Measurements from ENCODE around the gene SLC6A11.

SLC6A11 gene

DNA sequence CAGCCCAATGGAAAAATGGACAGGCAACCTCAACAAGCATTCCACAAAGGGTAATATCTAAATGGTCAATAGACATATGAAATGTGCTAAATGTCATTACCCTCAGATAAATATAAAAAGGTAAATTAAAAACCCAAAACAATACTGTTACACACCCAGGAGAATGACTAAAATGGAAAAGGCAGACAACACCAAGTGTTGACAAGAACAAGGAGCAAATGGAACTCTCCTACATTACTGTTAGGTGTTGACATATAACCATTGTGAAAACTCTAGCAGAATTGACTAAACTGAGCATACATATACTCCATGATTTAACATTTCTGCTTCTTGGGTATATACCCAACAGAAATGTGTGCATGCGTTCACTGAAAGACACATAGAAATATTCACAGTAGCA is 25.3 kb upstream of the SLC6A11 start:
- no peak for DNase-seq (ENCODE audit: low read depth)

DNA sequence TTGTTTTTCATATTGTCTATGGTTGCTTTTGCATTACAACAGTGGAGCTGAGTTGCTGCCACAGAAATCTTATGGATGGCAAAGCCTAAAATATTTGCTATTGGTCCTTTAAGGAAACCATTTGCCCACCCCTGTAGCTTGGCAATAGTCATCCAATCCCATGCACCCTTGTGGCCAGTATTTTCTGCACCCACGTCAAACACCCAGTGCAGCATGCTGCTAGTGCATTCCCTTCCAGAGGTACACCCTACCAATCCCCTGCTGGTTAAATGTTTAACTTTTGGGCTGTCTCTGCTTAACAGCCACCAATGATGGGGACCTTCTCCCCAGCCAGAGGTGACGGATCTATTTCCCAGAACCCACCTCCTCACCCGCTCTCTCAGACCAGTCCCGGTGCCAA is 23.8 kb upstream of the SLC6A11 start:
- DNase-seq (ENCODE audit: low read depth), result no peak

DNA sequence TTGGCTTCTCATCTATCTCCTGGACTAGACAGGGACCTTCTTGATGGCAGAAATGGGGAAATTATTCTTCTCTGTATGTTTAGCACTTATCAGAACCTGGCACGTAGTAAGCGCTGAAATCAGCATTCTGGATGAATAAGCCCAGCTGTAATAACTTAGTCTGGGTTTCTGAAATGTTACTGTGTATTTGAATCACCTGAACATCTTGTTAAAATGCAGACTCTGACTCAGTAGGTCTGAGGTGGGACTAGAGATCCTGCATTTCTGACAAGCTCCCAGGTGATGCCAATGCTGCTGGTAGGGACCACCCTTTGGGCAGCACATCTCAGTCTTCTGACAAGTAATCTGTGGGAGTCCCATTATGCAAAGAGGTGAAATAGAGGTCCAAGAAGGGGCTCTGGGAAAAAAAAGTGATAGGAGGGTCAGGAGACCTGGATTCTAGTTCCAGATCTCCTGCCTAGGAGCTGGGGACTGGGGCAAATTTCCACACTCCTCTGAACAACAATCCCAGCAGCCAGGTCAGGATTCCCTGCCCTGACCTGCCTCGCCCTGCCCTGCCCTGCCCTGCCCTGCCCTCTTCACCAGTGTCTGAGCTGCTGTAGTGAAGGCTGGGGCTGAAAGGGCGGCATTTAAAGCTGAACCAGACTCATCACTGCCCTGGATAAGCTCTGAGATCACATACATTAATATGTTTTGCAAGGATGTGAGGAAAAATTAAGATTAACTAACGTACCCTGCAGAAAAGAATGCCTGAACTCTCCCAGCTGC is 17.2 kb upstream of the SLC6A11 start:
- no peak for DNase-seq (ENCODE audit: low read depth)

DNA sequence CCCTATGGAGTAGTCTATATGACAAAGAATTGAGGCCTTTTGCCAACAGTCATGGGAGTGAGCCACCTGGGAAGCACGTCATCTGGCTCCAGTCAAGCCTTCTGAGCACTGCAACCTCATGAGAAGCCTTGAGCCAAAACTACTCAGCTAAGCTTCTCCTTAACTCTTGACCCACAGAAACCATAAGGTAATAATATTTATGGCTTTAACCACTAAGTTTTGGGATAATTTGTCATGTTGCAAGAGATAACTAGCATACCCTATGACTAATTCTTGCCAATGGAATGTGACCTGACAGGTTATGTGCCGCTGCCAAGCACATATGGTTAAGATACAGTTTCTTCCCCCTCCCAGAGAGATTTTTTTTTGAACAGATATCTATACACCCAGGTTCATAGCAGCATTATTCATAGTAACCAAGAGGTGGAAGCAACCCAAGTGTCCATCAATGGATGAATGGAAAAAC is 11.8 kb upstream of the SLC6A11 start:
- no peak for DNase-seq (ENCODE audit: low read depth)

DNA sequence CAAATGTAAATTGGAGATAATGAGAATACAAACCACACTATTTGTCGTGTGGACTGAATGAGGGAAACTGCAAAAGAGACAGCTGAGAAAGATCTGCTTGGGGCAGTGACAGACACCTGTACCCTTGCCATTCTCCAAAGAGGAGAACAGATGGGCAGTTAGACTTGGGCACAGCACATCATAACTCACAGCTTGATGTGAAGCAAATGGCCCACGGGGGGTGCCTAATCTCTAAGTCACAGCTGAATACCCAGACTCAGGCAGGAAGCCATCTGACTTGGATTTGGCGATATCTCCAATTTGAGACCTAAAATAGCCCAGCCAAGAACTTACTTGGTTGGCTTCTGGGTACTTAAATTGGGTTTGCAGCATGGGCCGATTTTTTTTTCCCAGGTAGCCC is 10.0 kb upstream of the SLC6A11 start:
- no peak for DNase-seq (ENCODE audit: low read depth)

DNA sequence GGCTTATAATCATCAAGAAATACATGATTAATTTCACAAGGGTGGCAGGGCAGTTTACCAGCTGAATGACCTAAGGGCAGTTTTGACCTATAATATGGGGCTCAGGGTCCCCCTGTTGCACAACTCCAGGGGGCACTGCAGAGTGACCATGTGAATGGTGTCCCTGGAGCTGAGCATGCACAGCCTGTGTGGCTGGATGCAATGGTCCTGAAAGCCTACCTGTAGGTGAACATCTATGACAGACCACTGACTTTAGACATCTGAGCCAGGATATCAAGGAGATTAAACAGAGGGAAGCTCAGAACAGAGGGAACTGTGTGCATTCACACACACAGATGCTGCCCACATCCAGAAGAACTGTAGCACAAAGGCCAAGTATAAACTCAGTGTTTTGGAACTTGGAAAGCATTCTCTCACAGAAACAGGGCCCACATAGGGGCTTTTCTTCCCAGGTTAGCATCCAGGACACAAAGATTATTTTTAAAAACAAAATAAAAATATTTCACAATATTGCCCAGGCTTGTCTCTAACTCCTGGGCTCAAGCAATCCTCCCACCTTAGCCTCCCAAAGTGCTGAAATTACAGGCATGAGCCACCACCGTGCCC is 7.8 kb upstream of the SLC6A11 start:
- DNase-seq (ENCODE audit: low read depth), result no peak

DNA sequence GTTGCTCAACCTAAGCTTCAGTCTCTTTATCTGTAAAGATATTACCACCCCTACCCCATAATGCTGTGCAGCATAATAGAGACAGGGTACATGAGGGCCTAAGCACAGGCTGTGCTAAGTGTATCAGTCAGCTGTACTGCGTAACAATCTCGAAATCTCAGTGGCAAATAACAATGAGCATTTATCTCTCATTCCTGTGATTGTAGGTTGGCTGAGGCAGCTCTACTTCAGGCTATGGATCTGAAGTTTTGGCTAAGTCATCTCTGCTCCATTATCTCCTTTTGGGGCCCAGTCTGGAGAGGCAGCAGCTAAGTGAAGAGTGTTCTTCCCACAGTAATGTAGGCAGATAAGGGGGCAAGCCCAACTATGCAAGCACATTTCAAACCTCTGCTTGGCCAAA is 7.1 kb upstream of the SLC6A11 start:
- DNase-seq (ENCODE audit: low read depth), result no peak

DNA sequence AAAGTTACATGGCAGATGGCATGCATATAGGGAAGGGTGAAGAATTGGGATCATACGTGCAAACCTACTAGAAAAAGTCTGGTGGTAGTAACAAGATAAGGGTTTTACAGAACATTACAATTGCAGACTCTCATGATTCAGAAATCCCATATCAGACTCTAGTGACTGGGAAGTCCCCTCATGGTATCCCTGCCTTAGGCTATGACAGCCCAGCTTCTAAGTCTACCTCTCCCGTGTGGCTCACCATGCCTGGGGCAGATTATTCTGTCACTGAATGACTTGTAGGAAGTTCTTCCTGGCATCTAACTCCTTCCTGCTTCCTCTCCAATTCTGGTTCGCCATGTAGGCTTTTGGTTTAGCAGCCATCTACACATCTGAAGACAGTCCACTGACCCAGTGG is 5.7 kb upstream of the SLC6A11 start:
- DNase-seq (ENCODE audit: low read depth), result no peak

DNA sequence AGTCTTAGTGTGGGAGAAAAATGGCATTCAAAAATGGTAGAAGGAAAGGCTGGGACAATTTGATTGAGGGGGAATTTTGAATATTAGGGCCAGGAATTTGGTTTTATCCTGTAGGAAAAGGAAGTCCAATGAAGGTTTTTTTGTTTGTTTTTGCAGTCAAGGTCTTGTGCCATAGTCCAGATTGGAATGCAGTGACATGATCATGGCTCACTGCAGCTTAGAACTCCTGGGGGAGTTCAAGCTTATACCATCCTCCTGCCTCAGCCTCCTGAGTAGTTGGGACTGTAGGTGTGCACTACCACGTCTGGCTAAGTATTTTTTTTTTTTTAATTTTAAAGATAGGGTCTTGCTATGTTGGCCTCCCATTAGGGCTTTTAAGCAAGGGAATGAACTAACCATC is 2.6 kb upstream of the SLC6A11 start:
- DNase-seq (ENCODE audit: low read depth), result no peak

DNA sequence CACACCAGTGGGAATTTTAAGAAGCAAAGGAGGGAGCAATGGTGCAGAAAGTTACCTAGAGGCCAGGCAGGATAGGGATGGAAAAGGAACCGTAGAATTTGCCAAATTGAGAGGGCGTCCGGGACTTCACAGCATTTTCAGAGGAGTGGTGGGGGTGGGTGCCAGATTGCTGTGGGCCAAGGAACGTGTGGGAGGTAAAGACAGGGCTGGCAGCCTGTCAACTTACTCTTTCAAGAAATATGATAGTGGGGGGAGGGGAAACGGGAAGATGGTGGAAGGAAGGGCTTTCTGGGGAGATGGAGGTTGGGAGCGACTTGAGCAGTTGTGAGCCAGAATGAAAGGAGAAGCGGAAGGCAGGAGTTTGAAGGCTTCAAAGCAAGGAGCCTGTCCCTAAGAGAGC is 1.4 kb upstream of the SLC6A11 start:
- DNase-seq (ENCODE audit: low read depth), result no peak

DNA sequence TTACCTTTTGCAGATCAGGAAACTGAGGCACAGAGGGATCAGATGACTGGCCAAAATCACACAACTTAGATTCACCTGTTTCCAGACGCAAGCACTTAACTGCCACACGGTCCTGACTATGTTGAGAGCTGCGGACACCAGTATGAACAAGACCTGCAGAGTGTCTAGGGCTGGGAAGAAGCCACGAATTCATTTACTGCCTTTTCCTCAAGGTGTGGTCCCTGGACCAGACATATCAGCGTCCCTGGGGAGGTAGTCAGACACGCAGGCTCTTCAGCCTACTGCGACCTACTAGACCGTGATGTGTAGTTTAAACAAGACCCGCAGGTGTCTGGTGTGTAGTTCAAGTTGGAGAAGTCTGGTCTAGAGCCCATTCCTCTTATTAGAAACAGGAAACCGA is 541 bp upstream of the SLC6A11 start:
- DNase-seq (ENCODE audit: low read depth), result no peak

DNA sequence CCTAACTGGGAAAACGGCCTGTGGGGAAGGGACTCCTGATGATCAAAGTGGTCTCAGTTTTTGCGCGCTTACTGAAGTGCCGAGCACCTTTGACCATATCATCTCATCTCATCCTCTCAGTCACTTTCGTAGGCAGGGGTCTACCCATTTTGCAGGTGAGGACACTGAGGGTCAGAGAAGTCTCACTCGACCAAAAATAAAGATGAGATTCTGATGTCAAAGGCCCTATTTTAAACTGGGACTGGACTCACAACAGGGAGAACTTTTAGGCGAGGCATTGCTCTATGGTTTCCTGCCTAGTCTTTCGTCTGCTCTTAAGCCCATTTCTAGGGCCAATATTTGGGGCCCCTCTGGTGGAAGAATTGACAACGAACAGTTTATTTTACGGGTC is 830 bp downstream of the SLC6A11 start:
- DNase-seq (ENCODE audit: low read depth), result no peak

DNA sequence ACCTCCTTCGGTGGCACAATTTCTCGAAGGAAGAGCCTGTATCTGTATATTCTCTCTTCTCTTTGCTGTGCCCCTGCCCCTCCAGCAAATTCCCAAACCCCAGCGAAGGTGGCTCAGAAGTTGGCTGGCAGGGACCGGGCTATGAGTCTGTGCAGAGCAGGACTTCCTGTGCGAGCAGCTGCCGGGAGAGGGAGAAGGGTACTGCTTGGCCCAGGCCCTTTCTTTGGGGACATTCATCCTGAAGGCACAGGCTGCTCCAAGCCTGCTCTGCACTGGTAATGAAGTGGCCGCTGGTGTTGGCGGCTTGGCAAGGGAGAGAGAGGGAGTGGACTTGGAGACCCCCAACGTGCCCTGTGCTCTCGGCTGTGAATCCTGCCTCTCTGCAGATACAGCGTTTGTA is 1.5 kb downstream of the SLC6A11 start:
- DNase-seq (ENCODE audit: low read depth), result no peak

DNA sequence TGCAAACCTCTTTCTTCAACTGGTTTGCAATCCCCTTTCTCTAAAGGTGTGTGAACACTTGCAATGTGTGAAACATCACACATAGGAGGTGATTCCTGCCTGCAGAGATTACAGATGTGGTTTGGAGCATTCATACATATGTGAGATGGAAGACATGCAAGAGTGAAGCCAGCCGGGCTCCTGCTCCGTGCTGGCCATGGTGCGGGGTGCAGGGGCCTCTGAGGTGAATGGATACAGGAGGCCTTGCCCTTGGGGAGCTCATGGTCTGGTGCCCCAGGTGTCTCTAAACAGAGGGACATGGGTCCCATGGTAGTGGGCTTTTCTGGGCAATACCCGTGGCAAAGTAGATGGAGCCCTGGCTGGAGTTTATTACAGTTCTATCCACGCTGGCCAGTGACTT is 6.0 kb downstream of the SLC6A11 start:
- no peak for DNase-seq (ENCODE audit: low read depth)

DNA sequence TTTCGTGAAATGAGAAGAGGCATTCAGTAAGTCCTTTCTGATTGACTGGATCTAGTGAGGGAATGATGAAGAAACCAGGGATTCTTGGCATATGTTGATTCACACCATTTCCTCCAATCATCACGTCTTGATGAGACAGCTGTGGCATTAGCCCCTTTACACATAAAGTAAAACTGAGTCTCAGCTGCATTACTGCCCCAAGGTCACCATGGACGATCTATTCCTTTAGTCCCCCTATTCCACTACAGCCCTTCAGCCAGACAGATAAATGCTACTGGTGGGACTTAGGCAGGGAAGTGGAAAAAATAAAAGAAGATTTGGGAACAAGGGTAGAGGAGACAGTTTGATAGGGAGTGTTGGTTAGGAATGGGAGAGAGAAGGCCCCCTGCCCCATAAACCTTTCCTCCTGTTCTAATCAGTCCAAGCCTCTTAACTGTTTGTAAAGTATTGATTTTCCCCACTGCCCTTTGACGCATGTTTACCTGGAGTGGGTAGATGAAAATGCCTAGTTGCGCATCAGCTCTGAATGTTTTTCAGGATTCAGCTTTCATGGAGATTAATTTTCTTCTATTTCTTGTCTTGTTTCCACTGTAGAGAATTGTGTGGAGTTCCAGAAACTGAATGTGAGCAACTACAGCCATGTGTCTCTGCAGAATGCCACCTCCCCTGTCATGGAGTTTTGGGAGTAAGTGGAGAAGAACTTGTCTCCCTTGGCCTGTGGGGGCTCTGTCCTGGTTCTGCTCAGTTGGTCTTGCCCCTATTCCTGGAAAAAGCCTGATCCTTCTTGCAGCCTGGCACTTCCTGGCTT is 6.9 kb downstream of the SLC6A11 start:
- DNase-seq (ENCODE audit: low read depth), result no peak

DNA sequence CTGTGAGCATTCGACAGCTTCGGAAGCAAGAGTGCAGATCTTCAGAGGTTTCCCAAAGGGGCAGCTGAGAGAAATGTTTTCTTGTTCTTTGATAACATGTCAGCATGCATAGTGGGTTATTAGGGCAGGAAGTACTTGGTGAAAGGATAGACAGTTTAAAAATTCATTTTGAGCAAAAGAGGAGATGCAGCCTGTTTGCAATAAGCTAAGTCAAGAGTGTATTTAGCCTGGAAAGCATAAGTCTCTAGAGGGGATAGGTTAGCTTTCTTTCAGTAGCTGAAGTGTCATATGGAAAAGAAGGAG is 7.4 kb downstream of the SLC6A11 start:
- no peak for DNase-seq (ENCODE audit: low read depth)

DNA sequence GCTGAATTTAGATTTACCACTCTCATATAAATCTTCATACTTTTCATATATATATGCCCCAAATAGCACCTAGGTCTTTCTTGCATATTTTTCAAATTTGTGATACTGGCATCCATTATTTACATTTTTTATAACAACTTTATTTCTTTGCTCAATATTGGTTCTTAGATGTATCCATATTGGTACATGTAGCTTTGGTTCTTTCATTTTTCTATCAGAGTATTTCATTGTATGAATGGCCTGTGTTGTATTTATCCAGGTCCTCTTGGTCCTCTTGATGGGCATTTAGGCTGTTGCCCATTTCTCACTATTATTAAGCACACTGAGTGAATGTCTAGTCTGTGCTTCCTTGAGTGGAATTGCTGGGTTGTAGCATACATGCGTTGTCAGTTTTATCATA is 8.4 kb downstream of the SLC6A11 start:
- no peak for DNase-seq (ENCODE audit: low read depth)

DNA sequence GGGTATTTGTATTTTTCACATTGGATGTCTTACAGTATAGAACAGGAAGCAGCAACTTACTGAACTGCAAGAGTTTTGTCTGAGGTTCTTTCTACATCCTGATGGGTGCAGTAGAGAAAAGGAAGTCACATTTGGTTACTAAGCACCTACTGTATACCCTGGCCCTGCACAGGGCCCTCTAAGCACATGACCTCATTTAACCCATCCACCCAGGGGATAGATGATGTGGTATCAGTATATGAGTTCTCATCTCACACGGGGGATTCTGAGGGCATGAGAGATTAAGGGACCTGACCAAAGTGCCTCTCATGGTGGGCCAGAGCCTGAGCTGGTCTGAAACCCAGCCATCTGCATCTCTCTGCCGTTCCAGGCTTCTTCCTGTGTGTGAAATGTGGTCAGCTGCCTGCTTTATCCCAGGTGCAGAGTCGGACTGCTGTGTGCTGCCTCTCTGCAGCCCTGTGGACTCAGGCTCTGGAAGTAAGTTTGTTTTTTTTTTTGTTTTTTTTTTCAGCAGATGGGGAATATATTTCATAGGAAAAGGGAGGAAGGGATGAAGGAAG is 17.9 kb downstream of the SLC6A11 start:
- no peak for DNase-seq (ENCODE audit: low read depth)

DNA sequence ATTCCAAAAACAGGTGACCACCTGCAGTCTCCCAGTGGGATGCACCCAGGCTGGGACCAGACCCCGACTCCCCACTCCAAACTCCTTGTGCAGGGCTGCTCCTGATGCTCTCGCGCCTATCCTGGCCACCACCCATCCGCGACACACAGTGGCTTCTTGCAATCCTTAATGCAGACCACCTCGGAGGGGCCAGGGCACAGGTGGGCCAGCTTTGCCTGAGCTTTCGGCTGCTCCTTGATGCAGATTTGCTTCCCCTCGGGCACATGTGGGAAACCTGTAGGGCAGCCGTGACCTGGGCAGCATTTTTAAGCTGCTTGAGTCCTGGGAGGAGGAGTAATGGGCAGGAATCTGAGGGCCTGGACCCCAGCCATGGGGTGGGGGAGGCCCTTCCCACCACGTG is 18.9 kb downstream of the SLC6A11 start:
- DNase-seq (ENCODE audit: low read depth), result no peak

DNA sequence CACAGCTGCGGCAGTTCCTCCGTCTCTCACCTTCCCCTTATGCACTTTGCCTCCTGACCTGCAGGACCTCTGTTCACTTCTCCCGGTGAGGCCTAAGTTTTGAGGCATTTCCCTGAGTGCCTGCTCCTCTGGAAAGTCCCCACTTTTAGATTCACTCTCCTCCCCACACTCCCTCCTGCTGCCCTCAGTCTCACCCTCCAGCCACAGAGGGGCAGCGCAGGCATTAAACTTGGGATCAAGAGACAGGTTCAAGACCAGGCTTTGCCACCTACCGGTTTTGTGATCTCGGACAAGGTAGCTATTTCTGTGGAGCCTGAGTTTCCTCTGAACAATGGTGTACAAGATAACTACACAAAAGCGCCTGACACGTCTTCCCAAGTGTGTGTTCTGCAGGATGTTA is 19.4 kb downstream of the SLC6A11 start:
- no peak for DNase-seq (ENCODE audit: low read depth)

DNA sequence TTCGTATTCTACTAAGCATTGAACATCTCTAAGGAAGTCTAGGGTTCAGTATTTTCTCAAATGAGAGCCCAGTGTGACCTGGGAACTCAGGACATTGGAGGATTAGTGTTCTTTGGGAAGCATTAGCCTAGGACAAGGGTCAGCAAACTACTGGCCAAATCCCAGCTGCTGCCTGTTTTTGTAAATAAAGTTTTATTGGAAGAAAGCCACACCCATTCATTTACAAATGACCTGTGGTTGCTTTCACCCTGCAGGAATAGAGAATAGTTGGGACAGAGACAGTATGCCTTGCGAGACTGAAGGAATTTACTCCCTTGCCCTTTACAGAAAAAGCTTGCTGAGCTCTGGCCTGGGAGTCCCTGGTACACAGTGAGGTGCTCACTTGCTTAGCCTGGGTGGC is 20.6 kb downstream of the SLC6A11 start:
- no peak for DNase-seq (ENCODE audit: low read depth)

DNA sequence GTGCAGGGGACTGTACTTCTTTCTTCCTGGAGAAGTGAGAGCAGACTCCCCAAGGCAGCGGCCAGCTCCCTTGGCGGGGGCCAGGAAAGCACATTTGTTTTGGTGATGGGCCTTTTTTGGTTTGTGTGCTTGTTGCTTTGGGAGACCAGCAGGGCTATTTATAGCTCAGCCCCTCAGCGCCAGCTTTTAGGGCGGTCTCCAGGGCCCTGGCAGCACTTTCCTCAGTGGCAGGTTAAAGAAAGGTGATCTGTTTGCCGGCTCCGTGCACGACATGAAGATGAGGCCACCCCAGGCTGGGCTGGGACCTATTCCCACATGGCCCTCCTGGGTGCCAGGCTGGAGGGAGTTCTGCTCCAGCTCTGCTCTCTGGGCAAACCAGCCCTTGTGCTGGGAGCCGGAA is 21.8 kb downstream of the SLC6A11 start:
- no peak for DNase-seq (ENCODE audit: low read depth)

DNA sequence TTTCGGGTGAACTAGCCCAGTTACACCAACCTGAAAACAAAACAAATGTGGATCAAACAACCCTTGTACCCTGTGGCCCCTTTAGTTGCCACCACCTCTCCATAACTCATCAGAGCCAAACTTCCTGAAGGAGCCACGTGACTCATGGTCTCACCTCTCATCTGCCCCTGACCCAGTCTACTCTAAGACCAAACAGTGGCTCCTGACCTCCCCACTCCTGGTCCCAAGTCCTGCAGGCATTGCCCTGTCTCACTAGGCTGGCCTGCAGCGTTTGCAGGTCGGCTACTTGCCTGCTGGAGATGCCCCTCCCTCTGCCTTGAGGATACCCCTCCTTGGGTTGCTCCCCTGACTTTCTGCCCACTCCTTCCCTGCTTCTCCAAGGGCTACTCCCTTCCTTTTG is 23.1 kb downstream of the SLC6A11 start:
- no peak for DNase-seq (ENCODE audit: low read depth)

Measured in fibroblast of gingiva (primary cell).